Bronchial epithelial cell (primary cell): Measurements from ENCODE around the gene CARNS1. TPM values are rescaled to one million over a fixed set of nuclear protein-coding genes. Genes with fewer than 3 reads are reported as not detected.

Experiments used
- DNase-seq: peaks from one replicate; pipeline ENCODE4 v3.0.0-alpha.2; 2010; ENCODE audit warnings: low read depth
- FAIRE-seq: peaks from 2 replicates; lab custom pipeline; 2011; peaks lifted over from hg19 to GRCh38; lab: Jason Lieb, UNC
- H3K27me3 ChIP-seq: 2 replicates; pipeline ENCODE4 v1.5.1; 2011; ENCODE audit warnings: low read length; ENCODE audit not compliant: control insufficient read depth, insufficient read depth
- H3K36me3 ChIP-seq: 2 replicates; pipeline ENCODE4 v1.5.1; 2011; ENCODE audit warnings: low read length; ENCODE audit not compliant: control insufficient read depth, insufficient read depth
- H3K4me3 ChIP-seq: 2 replicates; pipeline ENCODE4 v1.5.1; 2011; ENCODE audit warnings: mild to moderate bottlenecking, low read depth, low read length, control low read depth
- total RNA-seq: library from RNA; depleted of rRNA; stranded (reverse); fragments of >200 nt; gene quantifications from 2 replicates; pipeline ENCODE4 v1.2.1, GENCODE V29; 2014
- TF ChIP-seq, protein P1 (sequence below): IDR thresholded peaks from 2 replicates; pipeline ENCODE4 v1.5.1; 2011; ENCODE audit warnings: mild to moderate bottlenecking, moderate library complexity, low read length, control low read depth, inconsistent platforms; ENCODE audit not compliant: insufficient read depth, severe bottlenecking

The CARNS1 gene
- total RNA-seq, 1 donor from 2014 or later = under 0.01 TPM

DNA sequence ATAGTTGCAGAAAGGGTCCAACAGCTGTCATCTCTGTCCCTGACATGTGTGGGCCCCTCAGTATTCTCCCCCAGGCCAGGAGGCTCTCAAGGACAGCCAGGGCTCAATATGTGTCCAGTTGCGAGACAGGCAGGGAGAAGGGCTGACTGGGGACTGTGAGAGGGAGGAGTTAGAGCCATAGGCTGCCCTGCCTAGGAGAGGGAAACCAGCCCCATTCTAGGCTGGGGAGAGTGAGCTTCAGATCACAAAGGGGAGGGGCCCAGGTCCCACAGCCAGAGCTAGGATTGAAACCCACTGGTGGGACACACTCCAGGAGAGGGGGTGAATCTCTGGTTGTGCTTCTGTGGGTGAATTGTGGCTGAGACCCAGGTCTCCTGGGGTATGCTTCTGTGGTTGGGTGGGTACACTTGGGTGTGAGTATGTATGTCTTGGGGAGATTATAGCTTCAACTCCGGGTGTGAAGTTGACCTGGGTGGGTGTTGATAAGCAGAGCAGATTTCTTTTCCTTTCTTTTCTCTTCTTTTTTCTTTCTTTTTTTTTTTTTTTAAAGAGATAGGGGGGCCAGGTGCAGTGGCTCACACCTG, 2.1 kb upstream of the CARNS1 start:
- FAIRE-seq = peak; percentile 60
- Histone ChIP-seq H3K27me3 (peaks cover 8% of the 10 kb centered on the region), H3K36me3 (no peaks in the 10 kb centered on the region)

DNA sequence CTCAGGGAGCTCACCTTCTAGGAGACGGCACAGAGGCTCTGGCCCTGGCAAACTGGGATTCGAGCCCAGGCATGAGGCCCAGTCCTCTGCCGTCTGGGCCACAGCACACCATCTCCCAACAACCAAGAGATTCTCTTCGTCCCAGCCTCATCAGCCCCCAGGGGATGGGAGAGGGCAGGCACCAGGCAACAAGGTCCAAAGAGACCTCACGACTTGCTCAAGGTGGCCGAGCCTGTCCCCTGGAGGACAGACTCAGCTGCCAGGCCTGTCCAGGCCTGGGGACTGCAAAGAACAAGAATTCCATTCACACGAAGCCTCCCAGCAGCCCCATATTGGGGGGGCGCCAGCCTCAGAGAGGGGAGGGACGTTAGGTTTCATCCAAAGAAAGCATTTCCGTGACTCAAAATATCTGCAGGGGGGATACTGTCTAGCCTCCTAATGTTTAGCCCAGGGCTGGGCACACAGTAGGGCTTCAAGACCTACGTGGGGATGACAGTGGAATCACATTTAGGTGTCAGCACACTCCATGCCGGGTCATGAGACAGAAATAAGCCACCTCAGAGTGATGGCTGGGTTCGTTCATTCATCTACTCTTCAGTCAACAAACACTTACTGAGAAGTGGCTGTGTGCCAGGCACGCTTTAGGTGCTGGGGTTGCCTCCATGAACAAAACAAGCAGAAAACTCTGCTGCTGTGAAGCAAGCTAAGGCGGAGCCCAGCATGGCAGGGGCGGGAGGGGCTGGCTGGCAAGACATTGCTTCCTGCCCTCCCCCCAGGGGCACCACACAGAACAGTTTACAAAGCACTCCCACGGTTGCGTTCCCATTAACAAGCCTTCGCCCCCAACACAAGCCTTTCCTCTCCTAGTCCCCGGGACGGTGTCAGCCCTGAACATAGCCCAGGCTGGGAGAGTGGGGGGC, 1.2 kb downstream of the CARNS1 start:
- peak; percentile 89 for FAIRE-seq
- DNase-seq = peak; percentile 57
- H3K27me3 ChIP-seq = peaks cover 3% of the 10 kb centered on the region
- TF ChIP-seq, protein P1, sequence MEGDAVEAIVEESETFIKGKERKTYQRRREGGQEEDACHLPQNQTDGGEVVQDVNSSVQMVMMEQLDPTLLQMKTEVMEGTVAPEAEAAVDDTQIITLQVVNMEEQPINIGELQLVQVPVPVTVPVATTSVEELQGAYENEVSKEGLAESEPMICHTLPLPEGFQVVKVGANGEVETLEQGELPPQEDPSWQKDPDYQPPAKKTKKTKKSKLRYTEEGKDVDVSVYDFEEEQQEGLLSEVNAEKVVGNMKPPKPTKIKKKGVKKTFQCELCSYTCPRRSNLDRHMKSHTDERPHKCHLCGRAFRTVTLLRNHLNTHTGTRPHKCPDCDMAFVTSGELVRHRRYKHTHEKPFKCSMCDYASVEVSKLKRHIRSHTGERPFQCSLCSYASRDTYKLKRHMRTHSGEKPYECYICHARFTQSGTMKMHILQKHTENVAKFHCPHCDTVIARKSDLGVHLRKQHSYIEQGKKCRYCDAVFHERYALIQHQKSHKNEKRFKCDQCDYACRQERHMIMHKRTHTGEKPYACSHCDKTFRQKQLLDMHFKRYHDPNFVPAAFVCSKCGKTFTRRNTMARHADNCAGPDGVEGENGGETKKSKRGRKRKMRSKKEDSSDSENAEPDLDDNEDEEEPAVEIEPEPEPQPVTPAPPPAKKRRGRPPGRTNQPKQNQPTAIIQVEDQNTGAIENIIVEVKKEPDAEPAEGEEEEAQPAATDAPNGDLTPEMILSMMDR = no peak
- no peaks in the 10 kb centered on the region for H3K36me3 ChIP-seq
- H3K4me3 ChIP-seq = no peak overlapping the region

More for the DNA sequence above, 2.1 kb upstream of the CARNS1 start:
- TF ChIP-seq, protein P1 = no peak
- no peak for DNase-seq
- H3K4me3 ChIP-seq = no peak overlapping the region

DNA sequence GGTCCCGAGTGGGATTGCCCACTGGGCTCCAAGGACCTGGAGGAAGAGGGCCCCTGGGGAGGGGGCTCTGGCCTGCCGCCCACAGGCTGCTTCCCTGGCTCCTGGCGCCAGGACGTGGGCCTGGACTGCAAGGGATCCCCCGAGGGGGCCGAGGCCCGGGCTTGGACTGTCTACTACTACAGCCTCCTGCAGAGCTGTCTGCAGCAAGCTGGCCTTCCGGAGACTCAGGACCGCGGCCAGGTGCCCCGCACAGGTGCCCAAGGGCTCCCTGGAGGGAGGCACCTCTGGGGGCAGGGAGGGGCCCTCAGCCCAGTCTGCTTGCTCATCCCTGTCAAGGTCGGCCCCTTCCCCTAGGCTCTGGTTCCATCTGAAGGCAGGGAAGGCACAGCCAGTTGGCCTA, 1.9 kb downstream of the CARNS1 start:
- no peak overlapping the region for H3K4me3 ChIP-seq

DNA sequence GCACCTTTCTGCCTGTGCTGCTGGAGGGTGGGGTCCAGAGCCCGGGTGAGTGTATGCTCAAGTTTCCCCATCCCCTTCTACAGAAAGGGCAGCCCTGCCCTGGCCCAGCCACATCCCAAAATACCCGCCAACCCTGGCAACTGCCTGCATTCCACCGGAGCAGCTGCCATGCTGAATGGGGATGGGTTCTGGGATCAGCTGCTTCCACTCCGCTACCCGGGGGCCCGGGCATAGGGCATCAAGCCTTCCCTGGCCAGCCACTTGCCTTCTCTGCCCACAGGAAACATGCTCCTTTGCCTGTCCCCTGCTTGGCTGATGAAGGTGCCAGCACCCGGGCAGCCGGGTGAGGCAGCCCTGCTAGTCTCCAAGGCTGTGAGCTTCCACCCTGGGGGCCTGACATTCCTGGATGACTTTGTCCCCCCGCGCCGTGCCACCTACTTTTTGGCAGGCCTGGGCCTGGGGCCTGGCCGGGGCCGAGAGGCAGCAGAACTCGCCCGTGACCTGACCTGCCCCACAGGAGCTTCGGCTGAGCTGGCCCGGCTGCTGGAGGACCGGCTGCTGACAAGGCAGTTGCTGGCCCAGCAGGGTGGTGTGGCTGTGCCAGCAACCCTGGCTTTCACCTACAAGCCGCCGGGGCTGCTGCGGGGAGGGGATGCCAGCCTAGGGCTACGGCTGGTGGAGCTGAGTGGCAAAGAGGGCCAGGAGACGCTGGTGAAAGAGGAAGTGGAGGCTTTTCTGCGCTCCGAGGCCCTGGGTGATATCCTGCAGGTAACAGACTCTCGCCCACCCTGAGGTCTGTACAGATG, 3.2 kb downstream of the CARNS1 start:
- no peaks in the 10 kb centered on the region for H3K36me3 ChIP-seq
- DNase-seq = no peak
- FAIRE-seq = no peak
- no peak overlapping the region for H3K4me3 ChIP-seq
- TF ChIP-seq, protein P1 = no peak
- H3K27me3 ChIP-seq = no peaks in the 10 kb centered on the region

More for the DNA sequence above, 1.9 kb downstream of the CARNS1 start:
- TF ChIP-seq, protein P1 = no peak
- Histone ChIP-seq H3K27me3 (no peaks in the 10 kb centered on the region), H3K36me3 (no peaks in the 10 kb centered on the region)
- FAIRE-seq (no peak), DNase-seq (no peak)

DNA sequence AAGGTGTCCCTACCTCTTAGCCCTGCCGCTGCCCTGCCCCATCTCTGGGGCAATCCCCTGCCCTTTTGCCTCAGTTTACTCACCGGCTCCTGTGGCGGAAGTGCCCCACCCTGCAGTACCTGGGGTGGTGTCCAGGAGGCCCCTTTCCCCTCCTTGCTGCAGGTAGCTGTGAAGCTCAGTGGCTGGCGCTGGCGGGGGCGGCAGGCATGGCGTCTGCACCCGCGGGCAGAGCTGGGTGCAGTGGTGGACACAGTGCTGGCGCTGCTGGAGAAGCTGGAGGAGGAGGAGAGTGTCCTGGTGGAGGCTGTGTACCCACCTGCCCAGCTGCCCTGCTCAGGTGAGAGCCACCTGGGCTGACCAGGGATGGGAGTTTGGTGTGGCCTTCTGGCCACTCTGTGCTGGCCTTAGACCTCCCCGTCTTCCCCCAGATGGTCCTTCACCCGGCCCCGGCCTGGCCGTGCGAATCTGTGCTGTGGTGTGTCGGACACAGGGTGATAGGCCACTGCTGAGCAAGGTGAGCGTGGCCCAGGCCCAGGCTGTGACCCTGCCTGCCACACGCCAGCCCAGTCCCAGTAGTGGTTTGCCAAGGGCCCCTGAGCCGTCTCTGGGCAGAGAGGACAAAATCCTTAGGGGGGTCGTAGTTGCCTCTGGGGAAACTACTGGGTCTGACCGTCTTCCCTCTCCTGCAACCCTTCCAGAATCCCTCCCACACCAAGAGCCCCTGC, 4.0 kb downstream of the CARNS1 start:
- DNase-seq (no peak), FAIRE-seq (no peak)
- Histone ChIP-seq H3K4me3 (no peak overlapping the region), H3K27me3 (no peaks in the 10 kb centered on the region), H3K36me3 (no peaks in the 10 kb centered on the region)
- TF ChIP-seq, protein P1 = no peak
